ENCODE measurements around the gene UBE2S.
A peak's percentile ranks its signal among the peaks of the same experiment; 100 is the strongest.

Gene UBE2S

DNA sequence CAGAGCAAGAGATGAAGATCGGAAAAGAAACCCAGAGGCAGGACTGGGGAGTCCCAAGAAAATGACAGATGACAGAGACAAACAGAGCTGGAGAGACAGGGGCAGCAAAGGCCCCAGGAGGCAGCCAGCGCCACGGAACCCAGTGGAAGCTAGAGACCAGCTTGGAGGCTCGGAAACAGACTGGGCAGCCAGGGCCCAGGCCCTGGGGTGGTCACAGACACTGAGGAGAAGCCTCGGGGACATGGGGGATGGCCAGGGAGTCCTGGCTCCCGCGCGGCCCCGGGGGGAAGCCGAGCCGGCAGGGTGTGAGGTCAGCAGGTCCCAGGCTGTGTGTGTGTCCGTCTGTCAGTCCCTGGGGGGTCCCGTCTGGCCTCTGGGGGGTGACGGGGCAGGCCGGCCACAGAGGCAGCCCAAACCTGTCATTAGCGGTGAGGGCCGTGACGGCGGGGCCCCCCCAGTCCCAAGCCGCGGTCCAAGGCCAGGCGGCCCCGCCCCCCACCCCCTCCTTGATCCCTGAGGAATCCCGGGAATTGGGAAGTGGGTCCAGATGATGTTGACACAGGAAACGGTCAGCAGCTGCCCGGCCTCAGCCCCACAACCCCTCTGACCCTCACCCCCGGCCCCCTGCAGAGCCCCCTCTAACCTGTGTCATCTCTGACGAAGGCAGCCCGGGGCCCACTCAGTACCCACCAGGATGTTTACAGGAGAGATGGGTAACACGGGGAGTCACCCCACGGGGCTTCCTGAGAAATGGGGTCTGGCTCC is 33.4 kb downstream of the UBE2S start:
- Histone ChIP-seq H3K27me3 (peaks cover 14% of the 10 kb centered on the region), H3K36me3 (no peaks in the 10 kb centered on the region), H3K4me3 (ENCODE audit: low read depth, low read length) (no peak overlapping the region), H3K9me3 (no peaks in the 10 kb centered on the region), H3K4me1 (peaks cover 18% of the 10 kb centered on the region)
- TF ChIP-seq, protein P1, sequence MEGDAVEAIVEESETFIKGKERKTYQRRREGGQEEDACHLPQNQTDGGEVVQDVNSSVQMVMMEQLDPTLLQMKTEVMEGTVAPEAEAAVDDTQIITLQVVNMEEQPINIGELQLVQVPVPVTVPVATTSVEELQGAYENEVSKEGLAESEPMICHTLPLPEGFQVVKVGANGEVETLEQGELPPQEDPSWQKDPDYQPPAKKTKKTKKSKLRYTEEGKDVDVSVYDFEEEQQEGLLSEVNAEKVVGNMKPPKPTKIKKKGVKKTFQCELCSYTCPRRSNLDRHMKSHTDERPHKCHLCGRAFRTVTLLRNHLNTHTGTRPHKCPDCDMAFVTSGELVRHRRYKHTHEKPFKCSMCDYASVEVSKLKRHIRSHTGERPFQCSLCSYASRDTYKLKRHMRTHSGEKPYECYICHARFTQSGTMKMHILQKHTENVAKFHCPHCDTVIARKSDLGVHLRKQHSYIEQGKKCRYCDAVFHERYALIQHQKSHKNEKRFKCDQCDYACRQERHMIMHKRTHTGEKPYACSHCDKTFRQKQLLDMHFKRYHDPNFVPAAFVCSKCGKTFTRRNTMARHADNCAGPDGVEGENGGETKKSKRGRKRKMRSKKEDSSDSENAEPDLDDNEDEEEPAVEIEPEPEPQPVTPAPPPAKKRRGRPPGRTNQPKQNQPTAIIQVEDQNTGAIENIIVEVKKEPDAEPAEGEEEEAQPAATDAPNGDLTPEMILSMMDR (IDR thresholded peaks at IDR 0.05; ENCODE audit: low read depth, low read length) = no peak
- no peak for DNase-seq

DNA sequence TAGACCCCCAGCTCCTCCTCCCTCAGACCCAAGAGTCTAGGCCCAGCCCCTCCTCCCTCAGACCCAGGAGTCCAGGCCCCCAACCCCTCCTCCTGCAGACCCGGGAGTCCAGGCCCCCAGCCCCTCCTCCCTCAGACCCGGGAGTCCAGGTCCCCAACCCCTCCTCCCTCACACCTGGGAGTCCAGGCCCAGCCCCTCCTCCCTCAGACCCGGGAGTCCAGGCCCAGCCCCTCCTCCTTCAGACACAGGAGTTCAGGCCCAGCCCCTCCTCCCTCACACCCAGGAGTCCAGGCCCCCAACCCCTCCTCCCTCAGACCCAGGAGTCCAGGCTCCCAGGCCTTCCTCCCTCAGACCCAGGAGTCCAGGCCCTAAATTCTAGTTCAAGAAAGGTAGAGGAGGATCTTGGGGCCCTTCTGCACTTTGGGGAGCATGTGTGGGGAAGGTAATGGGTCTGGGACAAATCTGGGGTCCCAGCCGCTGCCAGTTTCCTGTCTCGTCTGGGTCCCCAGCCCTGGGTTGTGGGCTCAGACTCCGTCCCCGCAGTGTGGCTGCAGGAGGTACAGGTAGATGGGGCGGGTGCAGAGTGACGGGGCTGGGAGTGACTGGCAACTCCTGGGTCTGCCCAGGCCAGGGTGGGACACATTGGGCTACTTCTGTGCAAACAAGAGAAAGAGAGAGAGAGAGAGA is 34.1 kb downstream of the UBE2S start:
- Histone ChIP-seq H3K36me3 (no peaks in the 10 kb centered on the region), H3K4me1 (peaks cover 16% of the 10 kb centered on the region), H3K27me3 (peaks cover 19% of the 10 kb centered on the region), H3K4me3 (ENCODE audit: low read depth, low read length) (no peak overlapping the region), H3K9me3 (no peaks in the 10 kb centered on the region)
- TF ChIP-seq, protein P1 (IDR thresholded peaks at IDR 0.05; ENCODE audit: low read depth, low read length) = no peak
- no peak for DNase-seq

DNA sequence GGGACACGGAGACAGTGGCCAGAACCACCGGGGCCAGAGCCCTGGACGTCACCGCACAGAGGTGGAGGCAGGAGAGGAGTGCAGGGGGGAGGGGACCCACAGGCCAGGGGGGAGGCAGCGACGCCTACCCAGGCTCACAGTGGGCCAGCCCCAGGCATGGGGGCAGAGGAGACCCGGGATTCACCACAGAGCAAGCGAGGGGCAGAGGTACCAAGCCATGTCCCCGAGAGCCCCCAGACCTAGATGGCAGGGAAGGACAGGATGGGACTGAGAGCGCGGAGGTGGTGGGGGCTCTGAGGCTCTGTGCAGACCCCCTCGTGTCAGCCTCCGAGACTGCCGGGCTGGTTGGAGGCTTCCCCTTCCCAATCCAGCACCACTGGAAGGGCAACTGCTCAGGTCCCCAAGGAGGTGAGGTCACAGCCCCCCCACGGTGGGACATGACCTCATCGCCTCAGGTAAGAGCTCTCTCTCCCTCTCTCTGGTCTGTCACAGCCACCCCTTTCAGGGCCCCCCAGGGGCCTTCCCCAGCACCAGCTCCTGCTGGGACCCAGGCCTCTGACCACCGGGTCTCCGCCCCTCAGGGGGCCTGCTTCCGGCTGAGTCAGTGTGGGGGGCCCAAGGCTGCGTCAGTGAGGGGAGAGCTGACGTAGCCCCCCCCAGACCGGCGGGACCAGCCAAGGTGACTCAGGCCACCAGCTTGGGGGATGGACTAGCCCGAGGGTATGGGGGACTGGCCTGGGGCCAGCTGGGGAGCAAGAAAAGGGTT is 35.1 kb downstream of the UBE2S start:
- Histone ChIP-seq H3K27me3 (peaks cover 19% of the 10 kb centered on the region), H3K4me1 (peaks cover 11% of the 10 kb centered on the region), H3K36me3 (no peaks in the 10 kb centered on the region), H3K9me3 (no peaks in the 10 kb centered on the region), H3K4me3 (ENCODE audit: low read depth, low read length) (no peak overlapping the region)
- DNase-seq = no peak
- TF ChIP-seq, protein P1 (IDR thresholded peaks at IDR 0.05; ENCODE audit: low read depth, low read length) = no peak

DNA sequence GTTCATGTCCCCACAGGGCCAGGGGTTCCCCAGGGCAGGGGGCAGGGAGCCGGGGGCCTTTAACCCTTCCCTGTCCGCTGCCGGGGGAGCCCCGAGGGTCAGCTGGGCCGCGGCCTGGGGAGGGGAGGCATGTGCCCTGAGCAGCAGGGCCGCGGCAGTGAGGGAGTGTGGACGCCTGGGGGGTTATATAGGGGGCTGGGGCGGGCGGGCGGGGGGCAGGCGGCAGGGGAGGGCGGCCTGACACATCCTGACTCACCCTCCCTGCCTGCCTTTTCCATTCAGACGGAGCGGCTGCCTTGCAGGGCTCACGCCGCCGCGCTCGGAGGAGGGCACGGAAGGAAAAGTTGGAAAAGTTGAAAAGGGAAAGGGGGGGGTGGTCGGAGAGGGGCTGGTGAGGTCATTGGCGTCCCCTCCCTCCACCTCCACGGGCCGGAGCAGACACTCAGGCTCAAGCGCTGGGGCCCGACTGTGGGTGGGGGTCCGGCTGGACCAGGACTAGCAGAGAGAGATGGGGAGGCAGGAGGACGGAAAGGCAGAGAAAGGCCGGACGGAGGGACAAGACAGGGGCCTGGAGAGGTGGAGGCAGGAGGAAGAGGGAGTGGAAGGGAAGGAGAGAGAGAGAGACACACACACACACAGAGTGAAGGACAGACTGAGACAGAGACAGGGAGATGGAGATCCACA is 37.1 kb downstream of the UBE2S start, which contains the start of gene IL11:
Gene IL11 (minus strand): TSS at position 159 of the 684 bp plus-strand sequence. CDS start 153 bp downstream, at position 6.
- peak within 1 kb of the TSS; percentile 46 for H3K4me3 ChIP-seq (ENCODE audit: low read depth, low read length)
- no peaks in the 10 kb centered on the region for H3K36me3 ChIP-seq
- H3K4me1 ChIP-seq = peaks cover 9% of the 10 kb centered on the region
- TF ChIP-seq, protein P1 (IDR thresholded peaks at IDR 0.05; ENCODE audit: low read depth, low read length) = no peak
- H3K27me3 ChIP-seq = peaks cover 19% of the 10 kb centered on the region
- DNase-seq = no peak
- no peaks in the 10 kb centered on the region for H3K9me3 ChIP-seq

DNA sequence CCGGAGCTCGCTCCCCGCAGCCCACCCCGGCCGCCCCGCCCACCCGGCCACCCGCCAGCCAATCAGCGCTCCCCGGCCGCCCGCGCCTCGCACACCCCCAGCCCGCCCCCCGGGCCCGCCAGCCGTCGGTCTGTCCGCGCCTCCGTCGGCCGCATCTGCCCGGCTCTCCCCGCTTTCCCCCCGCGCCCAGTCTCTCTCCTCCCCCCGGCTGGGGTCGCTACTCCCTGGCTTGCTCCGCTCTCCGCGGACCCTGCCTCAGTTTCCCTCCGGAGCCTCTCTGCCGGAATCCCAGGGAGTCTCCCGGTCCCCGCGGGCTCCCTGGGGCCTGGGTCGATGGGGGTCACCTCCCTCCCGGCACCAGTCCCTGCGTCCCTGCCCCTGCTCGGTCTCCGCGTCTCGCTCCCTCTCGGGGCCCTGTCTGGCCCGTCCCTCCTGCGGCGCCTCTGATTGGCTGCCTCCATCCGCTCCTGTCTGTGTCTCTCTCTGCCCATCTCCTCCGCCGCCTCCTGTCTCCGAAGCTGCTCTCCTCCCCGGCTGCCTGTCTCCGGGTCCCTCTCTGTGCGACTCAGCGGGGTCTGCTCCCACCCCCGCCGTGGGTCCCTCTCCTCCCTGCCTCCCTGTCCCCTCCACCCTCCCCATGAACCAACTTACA is 37.8 kb downstream of the UBE2S start:
- Histone ChIP-seq H3K36me3 (no peaks in the 10 kb centered on the region), H3K9me3 (no peaks in the 10 kb centered on the region), H3K4me3 (ENCODE audit: low read depth, low read length) (peak overlapping the region; percentile 46), H3K4me1 (peaks cover 9% of the 10 kb centered on the region), H3K27me3 (peaks cover 19% of the 10 kb centered on the region)
- TF ChIP-seq, protein P1 (IDR thresholded peaks at IDR 0.05; ENCODE audit: low read depth, low read length) = no peak
- DNase-seq = peak; percentile 85
